Mucosa of descending colon (tissue), 3 donors: ENCODE measurements around the gene ZCWPW1. TPM values are rescaled to one million over a fixed set of nuclear protein-coding genes. Genes with fewer than 3 reads are reported as not detected.

Source experiments
- ATAC-seq: fragments of 200-7000 bp; cut with Tn5 transposase; one replicate; pipeline ENCODE4 v1.9.1; 2020; ENCODE audit warnings: mild to moderate bottlenecking, moderate library complexity
- DNase-seq, 3 donors: peaks; one replicate each; pipeline ENCODE4 v3.0.0-alpha.2; 2020
- H3K36me3 ChIP-seq: fragments of 200-600 bp; one replicate; pipeline ENCODE4 v1.8.0; 2021; ENCODE audit warnings: low read depth, mild to moderate bottlenecking
- H3K4me1 ChIP-seq: fragments of 200-600 bp; one replicate; pipeline ENCODE4 v1.8.0; 2021; ENCODE audit warnings: low read depth, mild to moderate bottlenecking
- H3K4me3 ChIP-seq: fragments of 200-600 bp; one replicate; pipeline ENCODE4 v1.8.0; 2021; ENCODE audit warnings: mild to moderate bottlenecking
- H3K9me3 ChIP-seq: fragments of 200-600 bp; one replicate; pipeline ENCODE4 v1.8.0; 2021; ENCODE audit warnings: mild to moderate bottlenecking
- intact Hi-C, 2 donors: fragments of 100-400 bp; cut with DNase I in 1 of 2; cut with micrococcal nuclease in 1 of 2; formaldehyde crosslinking; loops; one replicate each; pipeline versions ENCODE4 v1.11.0 to v1.11.1; 2022; cut with DNase I, micrococcal nuclease
- total RNA-seq, 3 donors: library from RNA; stranded (reverse); fragmentation: NEBNext Ultra II Directional in 2 of 3; extraction: Animal tissue kit (Norgen Biotek cat#: 25700) in 2 of 3; gene quantifications; one replicate each; pipeline versions ENCODE4 v1.2.1 to v1.2.4, GENCODE V29; 2021 to 2023
- TF ChIP-seq, protein P1 (sequence below): fragments of 200-600 bp; IDR thresholded peaks from one replicate; pipeline ENCODE4 v1.8.0; 2022; ENCODE audit warnings: antibody characterized with exemption, mild to moderate bottlenecking
- donor health status: DM: no; HTN: no; CAD: no; lungs with moderate emphysema.
- donor health status: DM: no; HTN: no; CAD: no.
- donor health status: DM: no; HTN: yes; CAD: no.

ZCWPW1 gene
- total RNA-seq, 3 donors from 2014 or later = 1.8 to 6.1 (median 2.3) TPM

DNA sequence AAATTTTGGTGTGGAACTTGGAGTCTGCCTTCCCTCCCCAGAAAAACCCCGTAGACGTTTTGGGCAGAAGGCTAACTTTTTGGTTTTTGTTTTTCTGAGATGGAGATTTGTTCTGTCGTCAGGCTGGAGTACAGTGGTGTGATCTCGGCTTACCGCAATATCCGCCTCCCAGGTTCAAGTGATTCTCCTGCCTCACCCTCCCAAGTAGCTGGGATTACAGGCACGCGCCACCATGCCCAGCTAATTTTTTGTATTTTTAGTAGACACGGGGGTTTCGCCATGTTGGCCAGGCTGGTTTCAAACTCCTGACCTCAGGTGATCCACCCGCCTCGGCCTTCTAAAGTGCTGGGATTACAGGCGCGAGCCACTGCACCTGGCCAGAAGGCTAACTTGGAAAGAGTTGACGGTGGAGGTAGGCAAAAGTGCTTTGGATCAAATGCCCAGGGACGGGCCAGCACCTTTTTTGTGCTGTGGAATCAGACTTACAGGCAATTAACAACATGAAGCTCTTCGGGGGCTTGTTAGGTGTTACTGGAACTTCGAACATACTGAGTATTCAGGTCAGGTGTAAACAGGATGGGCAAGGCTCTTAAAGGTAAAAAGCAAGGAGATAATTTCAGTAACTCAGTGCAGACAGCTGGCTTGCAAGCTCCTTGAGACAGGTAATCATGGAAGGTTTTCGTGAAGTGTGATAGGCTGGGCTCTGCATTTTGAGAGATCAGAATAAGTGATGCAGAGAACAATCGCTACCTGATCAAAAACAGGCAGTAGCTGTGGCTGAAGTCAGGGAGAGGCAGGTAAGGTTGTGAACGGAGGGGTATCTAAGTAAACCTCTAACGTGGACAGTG, 6.0 kb upstream of the ZCWPW1 start:
- no peaks in the 10 kb centered on the region for H3K9me3 ChIP-seq
- H3K36me3 ChIP-seq = peaks cover 3% of the 10 kb centered on the region
- ATAC-seq (no peak), DNase-seq (peak in 1 of 3 donors; percentile 29)
- H3K4me3 ChIP-seq = no peak overlapping the region
- peaks cover 31% of the 10 kb centered on the region for H3K4me1 ChIP-seq
- TF ChIP-seq, protein P1, sequence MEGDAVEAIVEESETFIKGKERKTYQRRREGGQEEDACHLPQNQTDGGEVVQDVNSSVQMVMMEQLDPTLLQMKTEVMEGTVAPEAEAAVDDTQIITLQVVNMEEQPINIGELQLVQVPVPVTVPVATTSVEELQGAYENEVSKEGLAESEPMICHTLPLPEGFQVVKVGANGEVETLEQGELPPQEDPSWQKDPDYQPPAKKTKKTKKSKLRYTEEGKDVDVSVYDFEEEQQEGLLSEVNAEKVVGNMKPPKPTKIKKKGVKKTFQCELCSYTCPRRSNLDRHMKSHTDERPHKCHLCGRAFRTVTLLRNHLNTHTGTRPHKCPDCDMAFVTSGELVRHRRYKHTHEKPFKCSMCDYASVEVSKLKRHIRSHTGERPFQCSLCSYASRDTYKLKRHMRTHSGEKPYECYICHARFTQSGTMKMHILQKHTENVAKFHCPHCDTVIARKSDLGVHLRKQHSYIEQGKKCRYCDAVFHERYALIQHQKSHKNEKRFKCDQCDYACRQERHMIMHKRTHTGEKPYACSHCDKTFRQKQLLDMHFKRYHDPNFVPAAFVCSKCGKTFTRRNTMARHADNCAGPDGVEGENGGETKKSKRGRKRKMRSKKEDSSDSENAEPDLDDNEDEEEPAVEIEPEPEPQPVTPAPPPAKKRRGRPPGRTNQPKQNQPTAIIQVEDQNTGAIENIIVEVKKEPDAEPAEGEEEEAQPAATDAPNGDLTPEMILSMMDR = no peak
- intact Hi-C loops = no loop called here

DNA sequence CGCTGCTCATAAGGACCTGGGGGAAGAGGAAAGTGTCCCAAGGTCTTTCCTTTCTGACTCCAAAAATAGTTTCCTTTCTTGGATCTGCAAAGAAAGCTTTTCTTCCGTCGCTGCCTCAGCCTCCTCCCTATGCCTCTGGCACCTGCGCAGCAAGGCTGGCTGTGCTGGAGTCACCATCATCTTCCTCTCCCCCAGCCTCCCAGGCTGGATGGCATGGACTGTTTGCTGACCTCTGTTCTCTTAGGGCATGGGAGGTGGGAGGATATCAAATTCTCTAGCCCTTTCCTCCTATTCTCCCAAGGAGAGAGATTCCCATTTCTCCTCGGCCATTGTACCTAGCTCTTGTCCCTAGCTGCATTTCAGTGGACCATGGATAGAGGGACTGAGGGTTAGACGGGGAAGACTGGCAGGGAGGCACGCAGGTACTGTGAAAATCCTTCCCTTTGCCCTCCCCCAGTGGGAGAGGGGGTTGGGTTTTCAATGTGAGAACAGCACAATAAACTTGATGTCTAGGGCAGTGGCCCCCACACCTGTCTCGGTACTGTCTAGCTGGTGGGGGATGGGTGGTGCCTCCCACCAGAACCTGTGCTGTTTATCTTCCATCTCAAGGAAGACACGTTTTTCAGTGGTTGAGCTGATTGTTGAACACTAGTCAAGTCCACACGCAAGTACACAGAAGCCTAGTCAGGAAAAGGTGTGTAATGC, 5.2 kb upstream of the ZCWPW1 start:
- ATAC-seq (no peak), DNase-seq (peak in 1 of 3 donors; percentile 26)
- intact Hi-C loops = no loop called here

DNA sequence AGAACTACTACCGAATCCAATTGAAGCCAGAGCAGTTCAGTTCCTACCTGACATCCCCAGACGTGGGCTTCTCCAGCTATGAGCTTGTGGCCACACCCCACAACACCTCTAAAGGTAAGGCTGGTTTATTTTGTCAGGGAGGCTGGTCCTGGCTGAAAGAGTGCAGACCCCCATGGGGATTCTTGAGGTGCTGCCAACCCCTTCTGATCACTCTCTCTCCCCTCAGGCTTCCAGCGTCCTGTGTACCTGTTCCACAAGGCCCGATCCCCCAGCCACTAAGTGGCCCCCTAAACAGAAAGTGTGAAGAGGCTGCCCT, 4.7 kb upstream of the ZCWPW1 start:
- ATAC-seq = no peak
- intact Hi-C loops = no loop called here
- H3K9me3 ChIP-seq = no peaks in the 10 kb centered on the region
- TF ChIP-seq, protein P1 = no peak
- peaks cover 7% of the 10 kb centered on the region for H3K36me3 ChIP-seq
- peaks cover 31% of the 10 kb centered on the region for H3K4me1 ChIP-seq
- peak in 1 of 3 donors; percentile 15 for DNase-seq
- no peak overlapping the region for H3K4me3 ChIP-seq

More for the DNA sequence above, 5.2 kb upstream of the ZCWPW1 start:
- peaks cover 31% of the 10 kb centered on the region for H3K4me1 ChIP-seq
- H3K36me3 ChIP-seq = peaks cover 7% of the 10 kb centered on the region
- TF ChIP-seq, protein P1 = no peak
- H3K9me3 ChIP-seq = no peaks in the 10 kb centered on the region
- H3K4me3 ChIP-seq = no peak overlapping the region

DNA sequence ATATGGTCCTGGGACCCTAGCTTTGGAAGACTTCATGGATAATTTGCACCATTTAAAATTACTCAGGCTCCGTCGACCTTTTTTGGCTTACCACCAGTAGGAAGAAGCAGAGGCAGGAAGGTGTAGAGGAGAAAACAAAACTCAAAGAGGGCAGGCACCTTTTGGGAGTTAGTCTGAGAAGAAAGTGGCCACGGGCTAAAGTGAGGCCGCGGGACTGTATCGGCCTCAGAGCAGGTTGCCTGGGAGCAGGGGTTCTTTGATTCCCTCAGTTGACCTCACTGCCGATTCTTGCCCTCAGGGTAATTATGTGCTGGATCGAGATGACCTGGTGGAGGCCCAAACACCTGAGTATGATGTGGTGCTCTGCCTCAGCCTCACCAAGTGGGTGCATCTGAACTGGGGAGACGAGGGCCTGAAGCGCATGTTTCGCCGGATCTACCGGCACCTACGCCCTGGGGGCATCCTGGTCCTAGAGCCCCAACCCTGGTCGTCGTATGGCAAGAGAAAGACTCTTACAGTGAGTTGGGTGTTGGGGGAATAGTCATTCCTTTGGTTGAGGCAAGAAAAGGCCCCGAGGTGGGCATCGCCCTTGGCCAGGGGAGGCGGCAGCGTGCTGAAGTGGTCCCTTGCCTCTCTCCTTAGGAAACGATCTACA, 4.2 kb upstream of the ZCWPW1 start:
- Histone ChIP-seq H3K9me3 (no peaks in the 10 kb centered on the region), H3K4me3 (no peak overlapping the region), H3K36me3 (peaks cover 7% of the 10 kb centered on the region), H3K4me1 (peaks cover 36% of the 10 kb centered on the region)
- DNase-seq (peak in 1 of 3 donors; percentile 24), ATAC-seq (no peak)
- TF ChIP-seq, protein P1 = no peak
- intact Hi-C loops = no loop called here

DNA sequence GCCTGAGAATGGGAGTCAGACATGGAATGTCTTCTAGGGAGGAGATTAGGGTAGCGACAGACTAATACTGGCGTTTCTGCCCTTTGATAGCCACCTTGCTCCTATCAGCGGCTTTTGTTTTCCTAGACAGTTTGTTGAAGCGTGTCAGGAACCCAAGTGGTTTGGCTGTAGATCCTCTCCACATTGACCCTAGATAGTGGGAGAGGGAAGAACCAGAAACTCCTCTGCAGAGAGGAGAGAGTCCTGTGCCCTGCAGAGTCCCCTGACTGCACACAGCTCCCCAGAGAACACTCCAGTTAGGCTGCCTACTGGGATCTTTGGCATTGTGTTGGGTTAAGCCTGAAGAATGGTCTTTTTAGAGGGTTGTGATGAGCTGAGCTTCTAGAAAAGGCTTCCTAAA, 3.5 kb upstream of the ZCWPW1 start:
- no peak for DNase-seq

More for the DNA sequence above, 3.5 kb upstream of the ZCWPW1 start:
- Histone ChIP-seq H3K36me3 (peaks cover 7% of the 10 kb centered on the region), H3K9me3 (no peaks in the 10 kb centered on the region), H3K4me1 (peaks cover 38% of the 10 kb centered on the region), H3K4me3 (no peak overlapping the region)
- TF ChIP-seq, protein P1 = no peak
- no peak for ATAC-seq
- intact Hi-C loops = no loop called here
